K562 (cell line): Measurements from ENCODE around the gene TRIO. TPM values are rescaled to one million over a fixed set of nuclear protein-coding genes. Genes with fewer than 3 reads are reported as not detected.

Experiments
- ARNT ChIP-seq, 2 experiments: fragments of 450-650 bp; IDR thresholded peaks; 2 replicates each; pipeline ENCODE4 v1.6.1; 2016; ENCODE audit warnings: mild to moderate bottlenecking in 1 of 2
- CREB1 ChIP-seq, 2 experiments: sonication (generic) in 1 of 2; formaldehyde crosslinking in 1 of 2; IDR thresholded peaks; 2 replicates each; pipeline versions ENCODE4 v1.6.1 to v1.8.0; 2012 to 2022; ENCODE audit warnings: inconsistent platforms in 1 of 2, mild to moderate bottlenecking in 1 of 2, missing genetic modification reagents in 1 of 2, moderate library complexity in 1 of 2
- EWSR1 ChIP-seq: fragments of 450-650 bp; IDR thresholded peaks from 2 replicates; pipeline ENCODE4 v1.6.1; 2018; ENCODE audit warnings: borderline replicate concordance, mild to moderate bottlenecking, low read depth, moderate library complexity; ENCODE audit not compliant: partially characterized antibody
- FOXO4 ChIP-seq: fragments of 450-650 bp; formaldehyde crosslinking; IDR thresholded peaks from 2 replicates; pipeline ENCODE4 v1.4.0; 2020; ENCODE audit warnings: mild to moderate bottlenecking, moderate library complexity
- FOXP4 ChIP-seq: sonication (generic); formaldehyde crosslinking; IDR thresholded peaks from 2 replicates; pipeline ENCODE4 v1.8.0; 2022; ENCODE audit warnings: mild to moderate bottlenecking, missing genetic modification reagents, borderline replicate concordance
- IRF9 ChIP-seq: fragments of 450-650 bp; IDR thresholded peaks from 2 replicates; pipeline ENCODE4 v1.6.1; 2016; ENCODE audit warnings: missing biosample characterization, missing genetic modification characterization
- NEUROD1 ChIP-seq: fragments of 150-350 bp; IDR thresholded peaks from 2 replicates; pipeline ENCODE4 v1.6.1; 2014; ENCODE audit warnings: borderline replicate concordance, low read length, low read depth; ENCODE audit not compliant: partially characterized antibody
- NFE2 ChIP-seq: IDR thresholded peaks from 2 replicates; pipeline ENCODE4 v1.6.1; 2014; ENCODE audit warnings: antibody characterized with exemption, low read depth
- PRMT5 ChIP-seq: sonication (generic); formaldehyde crosslinking; IDR thresholded peaks from 2 replicates; pipeline ENCODE4 v1.5.0; 2020; ENCODE audit warnings: missing genetic modification reagents
- PTBP1 ChIP-seq: fragments of 200-400 bp; formaldehyde crosslinking; IDR thresholded peaks from 2 replicates; pipeline ENCODE4 v1.6.1; 2017; ENCODE audit warnings: low read depth, low read length
- SMARCE1 ChIP-seq: fragments of 450-650 bp; IDR thresholded peaks from 2 replicates; pipeline ENCODE4 v1.7.1; 2016; ENCODE audit warnings: mild to moderate bottlenecking
- TSC22D4 ChIP-seq: fragments of 450-650 bp; IDR thresholded peaks from 2 replicates; pipeline ENCODE4 v1.6.1; 2016; ENCODE audit warnings: missing genetic modification characterization, missing biosample characterization, control low read depth
- ZBTB40 ChIP-seq, 2 experiments: fragments of 450-650 bp in 1 of 2; sonication (generic) in 1 of 2; formaldehyde crosslinking in 1 of 2; IDR thresholded peaks; 2 replicates each; pipeline versions ENCODE4 v1.7.1 to v1.9.0; 2016 to 2022; ENCODE audit warnings: inconsistent platforms in 1 of 2, mild to moderate bottlenecking in 1 of 2, missing genetic modification reagents in 1 of 2
- ZNF316 ChIP-seq: fragments of 450-650 bp; IDR thresholded peaks from 2 replicates; pipeline ENCODE4 v1.6.1; 2016
- polyA plus RNA-seq, 8 experiments: library from polyadenylated mRNA; depleted of rRNA in 4 of 8; stranded (reverse) in 5 of 8; unstranded in 3 of 8; fragments of >200 nt; fragmentation: Nextera tagmentation in 2 of 8; fragmentation: Illumina TruSeq in 1 of 8; extraction: Ambion mirVana in 2 of 8; extraction: Trizol in 1 of 8; gene quantifications; 2 replicates each; pipeline versions ENCODE4 v1.2.1 to v1.2.3, GENCODE V29; 2011 to 2014; ENCODE audit warnings: inconsistent platforms in 1 of 8, missing spikeins in 1 of 8
- total RNA-seq, 7 experiments: library from RNA; depleted of rRNA in 6 of 7; stranded (reverse); fragments of >200 nt in 6 of 7; fragmentation: Illumina TruSeq in 2 of 7; extraction: Trizol in 2 of 7; gene quantifications; 2 replicates each; pipeline versions ENCODE4 v1.2.1 to v1.2.3, GENCODE V29; 2011 to 2021; ENCODE audit warnings: low replicate concordance in 1 of 7

TRIO gene
- total and polyA plus RNA-seq, 9 of the 15 experiments (the other 6 are each of a cell fraction or from before 2014, with no cell fraction given): 0.24 to 5.0 (median 1.1) TPM

GRCh38 chr5:14263113-14263512, 120.0 kb downstream of the TRIO start (continued):
- TF ChIP-seq ZBTB40 (IDR thresholded peaks at IDR 0.05) (no peak), ZBTB40 (CRISPR knock-in tag; IDR thresholded peaks at IDR 0.05) (no peak), EWSR1 (no peak), NFE2 (no peak), ARNT (IDR thresholded peaks at IDR 0.05) (no peak), PRMT5 (CRISPR knock-in tag) (no peak), FOXO4 (no peak), PTBP1 (no peak), FOXP4 (no peak), SMARCE1 (no peak), ZNF316 (no peak), CREB1 (IDR thresholded peaks at IDR 0.05) (no peak), CREB1 (CRISPR knock-in tag; IDR thresholded peaks at IDR 0.05) (no peak), IRF9 (tag) (no peak), NEUROD1 (no peak), TSC22D4 (tag) (no peak)
